CD4-positive, alpha-beta memory T cell (primary cell): ENCODE data around the gene PIK3R2. TPM values are rescaled to one million over a fixed set of nuclear protein-coding genes. Genes with fewer than 3 reads are reported as not detected.
A peak's percentile ranks its signal among the peaks of the same experiment; 100 is the strongest.
"Not testable (repeated sequence)": the region's sequence is repeated elsewhere in the genome, so short reads cannot be mapped to it uniquely, and the experiment has no call there.

Source experiments
- CTCF ChIA-PET: fragments of 350-600 bp; sonication (Branson Sonifier 250); formaldehyde crosslinking; loops from one replicate; lab custom pipeline; 2021; ENCODE audit warnings: inconsistent platforms; ENCODE audit not compliant: partially characterized antibody; lab: Charles Lee
- POLR2A ChIA-PET: fragments of 350-600 bp; sonication (Branson Sonifier 250); formaldehyde crosslinking; loops from one replicate; lab custom pipeline; 2021; ENCODE audit not compliant: partially characterized antibody; lab: Charles Lee
- DNase-seq, 5 donors: peaks; one replicate each; pipeline versions ENCODE4 v3.0.0 to v3.0.0-alpha.2; 2020 to 2022; ENCODE audit warnings: mixed read lengths in 1 of 5
- H3K27ac ChIP-seq: one replicate; pipeline ENCODE4 v1.7.0; 2013; ENCODE audit warnings: low read depth, low read length
- H3K27me3 ChIP-seq: 2 replicates; pipeline ENCODE4 v1.7.0; 2013; ENCODE audit warnings: mild to moderate bottlenecking, low read length, moderate library complexity; ENCODE audit not compliant: insufficient read depth
- H3K36me3 ChIP-seq: 2 replicates; pipeline ENCODE4 v1.7.0; 2013; ENCODE audit warnings: mild to moderate bottlenecking, low read length, moderate library complexity; ENCODE audit not compliant: insufficient read depth
- H3K4me1 ChIP-seq: 2 replicates; pipeline ENCODE4 v1.7.0; 2013; ENCODE audit warnings: mild to moderate bottlenecking, low read length, moderate library complexity; ENCODE audit not compliant: insufficient read depth
- H3K4me3 ChIP-seq, 2 donors: one replicate each; pipeline ENCODE4 v1.7.0; 2013; ENCODE audit warnings: low read length in 2 of 2, mild to moderate bottlenecking in 1 of 2
- H3K9me3 ChIP-seq, 2 donors: one replicate each; pipeline ENCODE4 v1.7.0; 2013; ENCODE audit warnings: low read length in 2 of 2, control low read depth in 1 of 2; ENCODE audit not compliant: control insufficient read depth in 1 of 2
- H3K27ac Mint-ChIP-seq, 7 donors: one replicate each; pipeline ENCODE4 v1.8.0; 2020 to 2021; ENCODE audit warnings: mixed read lengths in 7 of 7, mild to moderate bottlenecking in 6 of 7, inconsistent platforms in 3 of 7, moderate library complexity in 3 of 7
- H3K27me3 Mint-ChIP-seq, 2 donors: one replicate each; pipeline ENCODE4 v1.8.0; 2020 to 2021; ENCODE audit warnings: mixed read lengths in 2 of 2
- H3K36me3 Mint-ChIP-seq, 2 donors: one replicate each; pipeline ENCODE4 v1.8.0; 2020 to 2021; ENCODE audit warnings: mixed read lengths in 2 of 2, inconsistent platforms in 1 of 2, mild to moderate bottlenecking in 1 of 2
- H3K4me1 Mint-ChIP-seq, 4 donors: one replicate each; pipeline ENCODE4 v1.8.0; 2020 to 2021; ENCODE audit warnings: mixed read lengths in 4 of 4, mild to moderate bottlenecking in 1 of 4
- H3K4me3 Mint-ChIP-seq, 8 donors: one replicate each; pipeline ENCODE4 v1.8.0; 2020 to 2021; ENCODE audit warnings: mixed read lengths in 8 of 8, mild to moderate bottlenecking in 7 of 8, moderate library complexity in 6 of 8, inconsistent platforms in 3 of 8
- H3K9me3 Mint-ChIP-seq, 8 donors: one replicate each; pipeline ENCODE4 v1.8.0; 2020 to 2021; ENCODE audit warnings: mixed read lengths in 8 of 8, mild to moderate bottlenecking in 5 of 8, inconsistent platforms in 3 of 8, moderate library complexity in 1 of 8
- intact Hi-C: fragments of 100-400 bp; cut with micrococcal nuclease; formaldehyde crosslinking; loops from one replicate; pipeline ENCODE4 v1.15.1; 2023
- polyA plus RNA-seq, 2 donors: library from polyadenylated mRNA; unstranded; fragments of 300-500 nt; fragmentation: Illumina TruSeq; gene quantifications; one replicate each; pipeline ENCODE4 v1.2.3, GENCODE V29; 2021
- total RNA-seq, 2 experiments: library from RNA; stranded (reverse); gene quantifications; one replicate each; pipeline ENCODE4 v1.2.3, GENCODE V29; 2021

PIK3R2 gene
- total RNA-seq (10 to 100 TPM; 18.1 to 23.0 TPM), polyA plus RNA-seq (1 to 10 TPM; 1.5 to 6.6 TPM)

DNA sequence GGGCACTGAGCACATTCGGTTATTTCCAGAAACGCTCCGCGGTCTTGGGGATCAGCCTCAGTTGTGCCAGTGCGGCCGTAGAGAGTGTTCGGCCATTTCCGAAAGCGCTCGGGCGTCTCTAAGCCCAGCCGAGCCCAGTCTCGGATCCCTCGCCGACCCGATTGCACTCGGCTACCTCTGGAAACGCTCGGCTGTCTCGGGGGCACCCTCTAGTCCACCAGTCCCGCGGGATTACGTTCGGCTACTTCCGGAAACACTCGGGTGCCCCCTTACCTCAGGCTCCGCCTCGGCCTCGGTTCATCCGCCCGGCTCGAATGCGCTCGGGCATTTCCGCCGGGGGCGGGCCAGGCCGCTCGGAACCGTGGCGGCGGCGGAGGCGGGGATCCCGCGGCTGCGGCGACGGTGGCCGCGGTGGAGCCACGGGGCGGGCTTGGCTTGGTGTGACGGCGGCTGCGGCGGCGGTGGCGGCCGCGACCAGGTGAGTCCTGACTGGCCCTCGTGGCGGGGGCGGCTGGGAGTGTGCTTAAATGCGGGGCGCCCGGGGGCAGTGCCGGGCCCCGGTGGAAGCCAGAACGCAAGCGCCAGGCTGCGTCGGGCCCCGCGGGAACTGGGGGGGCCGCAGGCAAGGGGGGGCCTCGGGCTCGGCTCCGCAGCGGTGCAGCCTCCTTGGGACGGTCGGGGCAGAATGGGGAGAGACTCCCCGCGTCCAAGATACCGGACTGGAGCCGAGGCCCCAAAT lies at the start of gene PIK3R2:
TSS of gene PIK3R2 (plus strand) at position 347 of the 739 bp plus-strand sequence. CDS start 2,717 bp downstream, outside the sequence.
- intact Hi-C loops, result loop anchor here (1.0 to 5.0 kb wide), 11 partner anchors 8 to 294 kb away; partner anchors contain the start of genes RAB3A and RPL18A
- peak within 1 kb of the TSS; percentile 74 for H3K27ac ChIP-seq
- Mint-ChIP-seq H3K27me3 (no peaks in the 10 kb centered on the region), H3K27ac (peak within 1 kb of the TSS; percentile 88 to 99 (median 97)), H3K4me3 (peak within 1 kb of the TSS; percentile 84 to 95 (median 91)), H3K9me3 (peaks cover 0 to 2% (median 0%) of the 10 kb centered on the region in 8 donors), H3K36me3 (peaks cover 0 to 17% of the 10 kb centered on the region in 2 donors), H3K4me1 (peaks cover 14 to 38% (median 21%) of the 10 kb centered on the region in 4 donors)
- H3K9me3 ChIP-seq, result no peaks in the 10 kb centered on the region
- peak within 1 kb of the TSS; percentile 74 to 79 for H3K4me3 ChIP-seq
- peak; percentile 100 for DNase-seq
- no peaks in the 10 kb centered on the region for H3K36me3 ChIP-seq
- no peaks in the 10 kb centered on the region for H3K27me3 ChIP-seq
- POLR2A ChIA-PET, result interaction anchor here (0.7 to 3.3 kb wide), 21 partner anchors 8 to 152 kb away, joined by 3 to 85 read pairs (median 6); partner anchors contain the start of genes ARRDC2, IL12RB1, JUND and MAST3
- CTCF ChIA-PET, result interaction anchor here (0.6 to 4.1 kb wide), 8 partner anchors 8 to 127 kb away, joined by 3 to 38 read pairs (median 5); partner anchors contain the start of gene IL12RB1
- peaks cover 28% of the 10 kb centered on the region for H3K4me1 ChIP-seq

DNA sequence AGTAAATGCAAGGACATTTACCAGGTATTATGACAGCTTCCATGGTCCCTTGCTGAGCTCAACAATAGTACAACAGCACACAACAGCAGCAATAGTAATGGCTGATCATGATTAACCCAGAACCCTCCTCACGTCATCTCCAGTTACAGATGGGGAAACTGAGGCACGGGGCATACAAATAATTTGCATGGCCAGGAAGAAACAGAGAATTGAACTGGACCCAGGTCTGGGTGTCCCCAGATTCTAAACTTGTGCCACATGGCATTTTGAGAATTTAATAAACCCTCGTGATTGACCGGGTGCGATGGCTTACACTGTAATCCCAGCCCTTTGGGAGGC lies 48.2 kb upstream of the PIK3R2 start:
- H3K9me3 Mint-ChIP-seq, result no peaks in the 10 kb centered on the region
- no peaks in the 10 kb centered on the region for H3K27me3 Mint-ChIP-seq
- H3K36me3 Mint-ChIP-seq, result peaks cover 0 to 7% of the 10 kb centered on the region in 2 donors
- no peaks in the 10 kb centered on the region for H3K9me3 ChIP-seq
- intact Hi-C loops, result loop anchor here (2.0 kb wide), 1 partner anchor 18 kb away; the partner anchor contains the start of gene IL12RB1
- DNase-seq, result no peak
- CTCF ChIA-PET, result interaction anchor here (4.4 kb wide), 1 partner anchor 8 kb away, joined by 28 read pairs; no protein-coding TSS in a partner anchor
- POLR2A ChIA-PET, result interaction anchor here (2.9 to 13.3 kb wide), 2 partner anchors 14 to 15 kb away, joined by 15 to 159 read pairs; partner anchors contain the start of gene IL12RB1
- H3K36me3 ChIP-seq, result no peaks in the 10 kb centered on the region
- H3K4me1 ChIP-seq, result peaks cover 19% of the 10 kb centered on the region
- no peaks in the 10 kb centered on the region for H3K27me3 ChIP-seq
- H3K4me1 Mint-ChIP-seq, result peaks cover 12 to 27% (median 18%) of the 10 kb centered on the region in 4 donors
- H3K27ac Mint-ChIP-seq, result peak overlapping the region; percentile 35 to 86 (median 73)
- H3K27ac ChIP-seq, result peak overlapping the region; percentile 39
- H3K4me3 Mint-ChIP-seq, result peak overlapping the region; percentile 69 to 82 (median 76)
- H3K4me3 ChIP-seq, result peak overlapping the region; percentile 12 to 21

DNA sequence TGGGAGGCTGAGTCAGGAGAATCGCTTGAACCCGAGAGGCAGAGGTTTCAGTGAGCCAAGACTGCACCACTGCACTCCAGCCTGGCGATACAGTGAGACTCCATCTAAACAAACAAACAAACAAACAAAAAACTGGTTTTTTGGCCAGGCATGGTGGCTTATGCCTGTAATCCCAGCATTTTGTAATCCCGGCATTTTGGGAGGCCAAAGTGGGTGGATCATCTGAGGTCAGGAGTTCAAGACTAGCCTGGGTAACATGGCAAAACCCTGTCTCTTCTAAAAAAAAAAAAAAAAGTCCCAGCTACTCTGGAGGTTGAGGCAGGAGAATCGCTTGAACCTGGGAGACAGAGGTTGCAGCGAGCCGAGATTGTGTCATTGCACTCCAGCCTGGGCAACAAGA lies 47.7 kb upstream of the PIK3R2 start:
- POLR2A ChIA-PET, result interaction anchor here (2.9 to 13.3 kb wide), 2 partner anchors 14 to 15 kb away, joined by 15 to 159 read pairs; partner anchors contain the start of gene IL12RB1
- peaks cover 11 to 25% (median 17%) of the 10 kb centered on the region in 4 donors for H3K4me1 Mint-ChIP-seq

DNA sequence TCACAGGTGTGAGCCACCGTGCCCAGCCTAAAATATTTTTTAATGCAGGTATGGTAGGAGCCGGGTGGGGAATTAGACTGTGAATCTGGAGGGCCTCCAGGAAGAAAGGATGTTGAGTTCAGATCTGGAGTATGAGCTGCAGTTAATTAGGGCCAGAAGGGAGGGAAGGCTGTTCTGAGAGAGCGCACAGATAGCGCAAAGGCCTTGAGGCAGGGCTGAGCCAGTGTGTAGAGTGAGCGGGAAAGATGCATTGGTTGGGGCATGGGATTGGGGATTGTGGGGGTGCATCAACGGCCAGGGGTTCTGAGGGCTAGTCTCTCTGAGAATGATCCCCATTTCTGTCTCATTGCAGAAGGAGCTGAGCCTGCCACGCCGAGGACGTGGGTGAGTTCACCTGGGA lies 45.7 kb upstream of the PIK3R2 start:
- H3K9me3 Mint-ChIP-seq, result no peaks in the 10 kb centered on the region
- H3K36me3 Mint-ChIP-seq, result peaks cover 0 to 4% of the 10 kb centered on the region in 2 donors
- H3K27me3 Mint-ChIP-seq, result no peaks in the 10 kb centered on the region
- DNase-seq, result no peak
- H3K27ac Mint-ChIP-seq, result peak overlapping the region in 3 of 7 donors; percentile 36 to 75 (median 72)
- POLR2A ChIA-PET, result interaction anchor here (1.2 to 13.3 kb wide), 3 partner anchors 11 to 45 kb away, joined by 3 to 159 read pairs (median 3); partner anchors contain the start of gene IL12RB1
- Histone ChIP-seq H3K4me3 (no peak overlapping the region), H3K36me3 (no peaks in the 10 kb centered on the region), H3K27ac (no peak overlapping the region), H3K9me3 (no peaks in the 10 kb centered on the region), H3K27me3 (no peaks in the 10 kb centered on the region), H3K4me1 (peaks cover 27% of the 10 kb centered on the region)
- intact Hi-C loops, result no loop called here
- peak overlapping the region in 2 of 8 donors; percentile 5 to 61 for H3K4me3 Mint-ChIP-seq
- peaks cover 11 to 25% (median 17%) of the 10 kb centered on the region in 4 donors for H3K4me1 Mint-ChIP-seq
- CTCF ChIA-PET, result interaction anchor here (1.7 to 7.4 kb wide), 2 partner anchors 56 to 145 kb away, joined by 7 to 125 read pairs; no protein-coding TSS in a partner anchor

More for the DNA sequence above, 47.7 kb upstream of the PIK3R2 start:
- DNase-seq, H3K9me3 Mint-ChIP-seq, H3K36me3 ChIP-seq, H3K27ac Mint-ChIP-seq, H3K27me3 Mint-ChIP-seq, H3K27me3 ChIP-seq, H3K27ac ChIP-seq, H3K36me3 Mint-ChIP-seq, H3K9me3 ChIP-seq, CTCF ChIA-PET, H3K4me3 ChIP-seq: not testable (repeated sequence)
- peaks cover 19% of the 10 kb centered on the region for H3K4me1 ChIP-seq
- peak overlapping the region in 2 of 8 donors; percentile 78 to 80 for H3K4me3 Mint-ChIP-seq
- intact Hi-C loops, result loop anchor here (2.0 kb wide), 1 partner anchor 18 kb away; the partner anchor contains the start of gene IL12RB1

DNA sequence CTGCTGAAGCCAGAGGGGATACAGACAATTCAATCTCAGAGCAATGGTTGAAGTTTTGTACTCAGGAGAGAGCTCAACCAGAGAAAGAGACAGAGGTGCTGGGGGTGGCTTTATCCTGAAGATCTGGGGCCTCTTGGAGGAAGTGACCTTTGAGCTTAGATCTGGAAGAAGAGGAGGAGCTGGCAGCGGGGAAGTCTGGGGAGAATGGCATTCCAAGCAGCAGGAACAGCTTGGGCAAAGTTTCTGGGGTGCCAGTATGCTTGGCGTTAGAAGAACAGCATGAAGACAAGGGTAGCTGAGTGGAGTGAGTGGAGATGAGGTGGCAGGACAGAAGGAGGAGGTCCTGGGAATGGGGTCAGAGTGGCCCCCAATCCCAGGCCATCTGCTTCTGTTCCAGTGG lies 44.1 kb upstream of the PIK3R2 start:
- Mint-ChIP-seq H3K9me3 (no peaks in the 10 kb centered on the region), H3K27ac (peak overlapping the region; percentile 75 to 94 (median 90)), H3K36me3 (peaks cover 0 to 9% of the 10 kb centered on the region in 2 donors), H3K27me3 (no peaks in the 10 kb centered on the region), H3K4me3 (peak overlapping the region; percentile 74 to 89 (median 83)), H3K4me1 (peaks cover 13 to 30% (median 20%) of the 10 kb centered on the region in 4 donors)
- Histone ChIP-seq H3K4me1 (peaks cover 30% of the 10 kb centered on the region), H3K36me3 (no peaks in the 10 kb centered on the region), H3K4me3 (no peak overlapping the region), H3K27ac (no peak overlapping the region), H3K9me3 (no peaks in the 10 kb centered on the region), H3K27me3 (no peaks in the 10 kb centered on the region)
- CTCF ChIA-PET, result interaction anchor here (1.0 to 7.4 kb wide), 9 partner anchors 11 to 219 kb away, joined by 3 to 125 read pairs (median 7); partner anchors contain the start of genes IL12RB1 and MAST3
- intact Hi-C loops, result no loop called here
- POLR2A ChIA-PET, result interaction anchor here (0.6 to 13.3 kb wide), 9 partner anchors 8 to 173 kb away, joined by 3 to 159 read pairs (median 6); partner anchors contain the start of genes IL12RB1, JUND and MAST3
- no peak for DNase-seq

DNA sequence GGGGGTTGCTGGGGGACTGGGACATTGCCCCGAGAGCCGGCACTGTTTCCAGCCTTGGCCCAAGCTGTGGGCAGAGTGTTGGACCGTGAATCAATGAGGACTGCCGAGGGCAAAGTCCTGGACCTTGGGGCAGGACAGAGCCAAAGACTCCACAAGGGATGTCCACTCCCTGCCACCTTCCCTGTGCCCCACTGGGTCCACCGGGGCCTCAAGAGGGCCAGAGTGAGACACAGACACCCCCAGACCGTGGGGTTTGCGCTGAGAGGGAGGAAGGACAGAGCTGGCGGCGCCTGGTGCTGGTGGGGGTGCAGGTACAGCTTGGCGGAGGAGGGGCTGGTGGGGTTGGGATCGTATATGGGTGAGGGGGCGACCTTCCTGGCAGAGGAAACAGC lies 43.6 kb upstream of the PIK3R2 start:
- Mint-ChIP-seq H3K27ac (peak overlapping the region; percentile 22 to 94 (median 90)), H3K9me3 (no peaks in the 10 kb centered on the region), H3K4me3 (peak overlapping the region; percentile 74 to 89 (median 83)), H3K27me3 (no peaks in the 10 kb centered on the region), H3K36me3 (peaks cover 0 to 9% of the 10 kb centered on the region in 2 donors), H3K4me1 (peaks cover 12 to 29% (median 19%) of the 10 kb centered on the region in 4 donors)
- DNase-seq, result no peak
- Histone ChIP-seq H3K4me3 (peak overlapping the region in 1 of 2 donors; percentile 67), H3K27me3 (no peaks in the 10 kb centered on the region), H3K4me1 (peaks cover 26% of the 10 kb centered on the region), H3K27ac (peak overlapping the region; percentile 61), H3K9me3 (no peaks in the 10 kb centered on the region), H3K36me3 (no peaks in the 10 kb centered on the region)
- POLR2A ChIA-PET, result interaction anchor here (0.6 to 13.3 kb wide), 14 partner anchors 8 to 172 kb away, joined by 3 to 159 read pairs (median 5); partner anchors contain the start of genes ARRDC2, IL12RB1, JUND and MAST3
- intact Hi-C loops, result no loop called here
- CTCF ChIA-PET, result interaction anchor here (1.0 to 7.4 kb wide), 9 partner anchors 11 to 219 kb away, joined by 3 to 125 read pairs (median 30); partner anchors contain the start of genes IL12RB1, MAST3 and PIK3R2
